Central memory CD8-positive, alpha-beta T cell (primary cell): ENCODE results near the gene POGK.

Source experiments
- ATAC-seq: fragments of 150-1000 bp; cut with Tn5 transposase; replicated peaks from 2 replicates; pipeline ENCODE4 v1.10.0; 2022; ENCODE audit warnings: mild to moderate bottlenecking, moderate FRiP score, moderate number of reproducible peaks; ENCODE audit not compliant: poor library complexity, severe bottlenecking; ENCODE audit errors: extremely low read depth
- DNase-seq, 2 donors: peaks; one replicate each; pipeline ENCODE4 v3.0.0; 2021; ENCODE audit warnings: low spot score in 2 of 2
- H3K27ac Mint-ChIP-seq: one replicate; pipeline ENCODE4 v1.8.0; 2022; ENCODE audit warnings: low read depth, mild to moderate bottlenecking, moderate library complexity, mixed read lengths
- H3K27me3 Mint-ChIP-seq: one replicate; pipeline ENCODE4 v1.8.0; 2022; ENCODE audit warnings: mixed read lengths
- H3K36me3 Mint-ChIP-seq: one replicate; pipeline ENCODE4 v1.8.0; 2022; ENCODE audit warnings: mild to moderate bottlenecking, moderate library complexity, mixed read lengths; ENCODE audit not compliant: insufficient read depth
- H3K4me1 Mint-ChIP-seq: one replicate; pipeline ENCODE4 v1.8.0; 2022; ENCODE audit warnings: mixed read lengths
- H3K4me3 Mint-ChIP-seq: one replicate; pipeline ENCODE4 v1.8.0; 2022; ENCODE audit warnings: mild to moderate bottlenecking, moderate library complexity, mixed read lengths
- H3K9me3 Mint-ChIP-seq: one replicate; pipeline ENCODE4 v1.8.0; 2022; ENCODE audit warnings: mixed read lengths

Gene POGK

GRCh38 chr1:166839600-166840308 lies 479 bp downstream of the POGK start:
- Mint-ChIP-seq H3K36me3 (peaks cover 25% of the 10 kb centered on the region), H3K27ac (peak overlapping the region; percentile 29), H3K9me3 (no peaks in the 10 kb centered on the region), H3K27me3 (no peaks in the 10 kb centered on the region), H3K4me1 (peaks cover 52% of the 10 kb centered on the region), H3K4me3 (peak overlapping the region; percentile 85)
- peak; percentile 48 for ATAC-seq
- peak; percentile 20 to 33 for DNase-seq

GRCh38 chr1:166840309-166841274 lies 1.3 kb downstream of the POGK start:
- Mint-ChIP-seq H3K27me3 (no peaks in the 10 kb centered on the region), H3K9me3 (no peaks in the 10 kb centered on the region), H3K36me3 (peaks cover 31% of the 10 kb centered on the region), H3K4me1 (peaks cover 61% of the 10 kb centered on the region), H3K27ac (peak overlapping the region; percentile 29), H3K4me3 (peak overlapping the region; percentile 85)
- no peak for DNase-seq
- ATAC-seq = no peak

- H3K9me3 Mint-ChIP-seq = no peaks in the 10 kb centered on the region
- no peak overlapping the region for H3K4me3 Mint-ChIP-seq
- H3K4me1 Mint-ChIP-seq = peaks cover 77% of the 10 kb centered on the region
- no peaks in the 10 kb centered on the region for H3K27me3 Mint-ChIP-seq
- H3K36me3 Mint-ChIP-seq = peaks cover 43% of the 10 kb centered on the region
- no peak overlapping the region for H3K27ac Mint-ChIP-seq
- DNase-seq = no peak
- ATAC-seq = no peak
These were observed 4.0 kb downstream of the POGK start for GRCh38 chr1:166843322-166843721.

GRCh38 chr1:166843769-166844596 lies 4.7 kb downstream of the POGK start:
- H3K4me3 Mint-ChIP-seq = no peak overlapping the region
- ATAC-seq = no peak
- H3K27ac Mint-ChIP-seq = peak overlapping the region; percentile 78
- DNase-seq = no peak
- H3K36me3 Mint-ChIP-seq = peaks cover 44% of the 10 kb centered on the region
- H3K9me3 Mint-ChIP-seq = no peaks in the 10 kb centered on the region
- H3K4me1 Mint-ChIP-seq = peaks cover 71% of the 10 kb centered on the region
- no peaks in the 10 kb centered on the region for H3K27me3 Mint-ChIP-seq

GRCh38 chr1:166844791-166845190 lies 5.5 kb downstream of the POGK start:
- Mint-ChIP-seq H3K27ac (peak overlapping the region; percentile 78), H3K4me3 (no peak overlapping the region), H3K27me3 (no peaks in the 10 kb centered on the region), H3K9me3 (no peaks in the 10 kb centered on the region), H3K4me1 (peaks cover 72% of the 10 kb centered on the region), H3K36me3 (peaks cover 51% of the 10 kb centered on the region)
- ATAC-seq = no peak
- DNase-seq = no peak

GRCh38 chr1:166848193-166848592 lies 8.9 kb downstream of the POGK start:
- Mint-ChIP-seq H3K4me3 (no peak overlapping the region), H3K27me3 (no peaks in the 10 kb centered on the region), H3K27ac (no peak overlapping the region), H3K9me3 (no peaks in the 10 kb centered on the region), H3K36me3 (peaks cover 53% of the 10 kb centered on the region), H3K4me1 (peaks cover 71% of the 10 kb centered on the region)
- ATAC-seq (no peak), DNase-seq (no peak)

GRCh38 chr1:166849135-166849534 lies 9.9 kb downstream of the POGK start:
- no peak overlapping the region for H3K27ac Mint-ChIP-seq
- H3K9me3 Mint-ChIP-seq = no peaks in the 10 kb centered on the region
- H3K27me3 Mint-ChIP-seq = no peaks in the 10 kb centered on the region
- peaks cover 54% of the 10 kb centered on the region for H3K36me3 Mint-ChIP-seq
- peaks cover 61% of the 10 kb centered on the region for H3K4me1 Mint-ChIP-seq
- no peak overlapping the region for H3K4me3 Mint-ChIP-seq
- ATAC-seq (no peak), DNase-seq (no peak)

GRCh38 chr1:166852918-166853317 lies 13.6 kb downstream of the POGK start:
- DNase-seq (no peak), ATAC-seq (no peak)
- H3K36me3 Mint-ChIP-seq = peaks cover 54% of the 10 kb centered on the region
- no peaks in the 10 kb centered on the region for H3K9me3 Mint-ChIP-seq
- no peaks in the 10 kb centered on the region for H3K27me3 Mint-ChIP-seq
- H3K27ac Mint-ChIP-seq = no peak overlapping the region
- H3K4me1 Mint-ChIP-seq = peaks cover 31% of the 10 kb centered on the region
- H3K4me3 Mint-ChIP-seq = no peak overlapping the region

- Mint-ChIP-seq H3K27ac (no peak overlapping the region), H3K36me3 (peaks cover 55% of the 10 kb centered on the region)
- no peak for DNase-seq
These were observed 16.3 kb downstream of the POGK start for GRCh38 chr1:166855558-166855957.

GRCh38 chr1:166857995-166858394 lies 18.7 kb downstream of the POGK start:
- no peaks in the 10 kb centered on the region for H3K9me3 Mint-ChIP-seq
- DNase-seq (no peak), ATAC-seq (no peak)
- peaks cover 56% of the 10 kb centered on the region for H3K36me3 Mint-ChIP-seq
- H3K4me1 Mint-ChIP-seq = peaks cover 4% of the 10 kb centered on the region
- H3K4me3 Mint-ChIP-seq = no peak overlapping the region
- no peak overlapping the region for H3K27ac Mint-ChIP-seq
- H3K27me3 Mint-ChIP-seq = no peaks in the 10 kb centered on the region

More at GRCh38 chr1:166855558-166855957, 16.3 kb downstream of the POGK start:
- Mint-ChIP-seq H3K27me3 (no peaks in the 10 kb centered on the region), H3K9me3 (no peaks in the 10 kb centered on the region), H3K4me1 (peaks cover 22% of the 10 kb centered on the region), H3K4me3 (no peak overlapping the region)
- no peak for ATAC-seq

GRCh38 chr1:166858726-166859419 lies 19.6 kb downstream of the POGK start:
- H3K4me3 Mint-ChIP-seq = no peak overlapping the region
- peaks cover 5% of the 10 kb centered on the region for H3K4me1 Mint-ChIP-seq
- ATAC-seq = no peak
- peaks cover 60% of the 10 kb centered on the region for H3K36me3 Mint-ChIP-seq
- no peaks in the 10 kb centered on the region for H3K9me3 Mint-ChIP-seq
- H3K27ac Mint-ChIP-seq = no peak overlapping the region
- no peak for DNase-seq
- no peaks in the 10 kb centered on the region for H3K27me3 Mint-ChIP-seq

- H3K4me3 Mint-ChIP-seq = no peak overlapping the region
- no peak for DNase-seq
- peaks cover 12% of the 10 kb centered on the region for H3K4me1 Mint-ChIP-seq
- peaks cover 60% of the 10 kb centered on the region for H3K36me3 Mint-ChIP-seq
- H3K9me3 Mint-ChIP-seq = no peaks in the 10 kb centered on the region
- H3K27me3 Mint-ChIP-seq = no peaks in the 10 kb centered on the region
- ATAC-seq = no peak
- H3K27ac Mint-ChIP-seq = no peak overlapping the region
These were observed 20.3 kb downstream of the POGK start for GRCh38 chr1:166859597-166859996.
